Fibroblast of lung (primary cell): ENCODE data around the gene SERINC4.

Experiments used
- CTCF ChIP-seq, 2 donors: IDR thresholded peaks in 1 of 2; conservative IDR thresholded peaks in 1 of 2; 1 replicate in 1 of 2; 2 replicates in 1 of 2; pipeline ENCODE4 v1.5.1; 2011 to 2012; ENCODE audit warnings: low read length in 2 of 2, control low read depth in 1 of 2, inconsistent platforms in 1 of 2, low read depth in 1 of 2, mild to moderate bottlenecking in 1 of 2
- EZH2 ChIP-seq: IDR thresholded peaks from 2 replicates; pipeline ENCODE4 v1.5.1; 2012; ENCODE audit warnings: low read length, control low read depth, mild to moderate bottlenecking; ENCODE audit errors: missing control alignments

- TF ChIP-seq CTCF (conservative IDR thresholded peaks at IDR 0.05 in 1 of 2, IDR thresholded peaks at IDR 0.05 in 1 of 2; ENCODE audit: low read depth in 1 of 2, low read length in 2 of 2) = no peak
- no peak for TF ChIP-seq EZH2
These were observed 23.2 kb downstream of the SERINC4 start, which contains the start of gene ELL3 for GRCh38 chr15:43776718-43777266.
